SIG-M5 (cell line): ENCODE data around the gene MANF.

Experiments used
- DNase-seq: peaks from one replicate; lab custom pipeline; 2025; lab: John Stamatoyannopoulos, UW

The MANF gene

DNA sequence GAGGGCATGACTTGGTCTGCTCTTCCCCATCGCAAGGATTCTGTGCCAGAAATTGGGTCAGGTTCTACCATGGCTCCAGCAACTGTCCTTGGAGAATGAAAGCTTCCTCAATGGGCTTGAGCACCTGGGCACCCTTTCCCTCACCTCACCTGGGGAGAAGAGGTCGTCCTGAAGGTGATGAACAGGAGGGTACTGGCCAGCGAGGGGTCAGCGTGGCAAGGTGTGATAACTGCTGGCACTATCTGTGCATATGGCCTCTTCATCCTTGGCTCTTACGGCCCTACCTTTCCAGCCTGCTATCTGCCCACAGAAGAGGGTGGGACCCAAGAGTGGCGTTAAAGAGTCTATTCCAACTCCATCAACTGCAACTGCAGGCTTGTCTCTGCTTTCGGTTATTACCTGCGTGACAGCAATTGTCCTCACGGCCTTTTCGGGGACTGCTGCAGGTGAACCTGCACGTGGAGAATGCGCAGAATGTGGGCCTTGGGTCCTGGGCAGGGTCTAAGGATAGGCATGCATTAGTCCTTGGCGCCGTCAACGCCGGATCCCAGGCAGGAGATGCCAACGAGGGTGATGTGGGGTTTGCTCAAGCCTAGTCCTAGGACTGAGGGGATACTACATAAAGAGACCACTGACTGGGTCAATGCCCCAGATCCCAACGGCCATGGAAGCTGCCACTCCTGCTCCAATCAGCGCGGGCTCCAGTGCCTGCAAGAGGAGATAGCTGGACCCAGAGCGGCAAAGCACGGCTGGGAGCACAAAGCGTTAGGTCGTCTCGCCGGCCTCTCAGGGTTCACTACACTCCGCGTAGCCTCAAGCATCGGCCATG, 5.4 kb downstream of the MANF start:
- DNase-seq: no peak

DNA sequence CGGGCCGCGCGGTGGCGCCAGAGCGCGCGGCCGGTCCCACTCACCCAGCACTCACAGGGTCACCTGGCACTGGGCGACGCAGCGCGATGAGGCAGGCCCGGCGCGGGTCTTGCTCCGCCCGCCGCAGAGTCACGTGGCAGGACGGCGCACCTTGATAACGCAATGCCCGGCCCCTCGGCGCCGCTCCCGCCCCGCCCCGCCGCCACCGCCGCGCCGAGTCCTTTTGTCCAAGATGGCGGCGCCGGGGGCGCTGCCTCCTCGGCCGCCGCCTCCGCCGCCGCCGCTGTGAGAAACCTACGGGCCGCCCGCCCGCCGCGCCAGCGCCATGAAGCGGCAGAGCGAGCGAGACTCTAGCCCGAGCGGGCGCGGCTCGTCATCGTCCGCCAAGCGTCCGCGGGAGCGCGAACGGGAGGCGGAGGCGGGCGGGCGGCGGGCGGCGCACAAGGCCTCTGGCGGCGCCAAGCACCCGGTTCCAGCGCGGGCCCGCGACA, 6.0 kb downstream of the MANF start, which contains the start of gene RBM15B:
RBM15B (plus strand) TSS at position 211 of the 491 bp plus-strand sequence; CDS start at position 326, 115 bp downstream.
- peak; percentile 70 for DNase-seq

DNA sequence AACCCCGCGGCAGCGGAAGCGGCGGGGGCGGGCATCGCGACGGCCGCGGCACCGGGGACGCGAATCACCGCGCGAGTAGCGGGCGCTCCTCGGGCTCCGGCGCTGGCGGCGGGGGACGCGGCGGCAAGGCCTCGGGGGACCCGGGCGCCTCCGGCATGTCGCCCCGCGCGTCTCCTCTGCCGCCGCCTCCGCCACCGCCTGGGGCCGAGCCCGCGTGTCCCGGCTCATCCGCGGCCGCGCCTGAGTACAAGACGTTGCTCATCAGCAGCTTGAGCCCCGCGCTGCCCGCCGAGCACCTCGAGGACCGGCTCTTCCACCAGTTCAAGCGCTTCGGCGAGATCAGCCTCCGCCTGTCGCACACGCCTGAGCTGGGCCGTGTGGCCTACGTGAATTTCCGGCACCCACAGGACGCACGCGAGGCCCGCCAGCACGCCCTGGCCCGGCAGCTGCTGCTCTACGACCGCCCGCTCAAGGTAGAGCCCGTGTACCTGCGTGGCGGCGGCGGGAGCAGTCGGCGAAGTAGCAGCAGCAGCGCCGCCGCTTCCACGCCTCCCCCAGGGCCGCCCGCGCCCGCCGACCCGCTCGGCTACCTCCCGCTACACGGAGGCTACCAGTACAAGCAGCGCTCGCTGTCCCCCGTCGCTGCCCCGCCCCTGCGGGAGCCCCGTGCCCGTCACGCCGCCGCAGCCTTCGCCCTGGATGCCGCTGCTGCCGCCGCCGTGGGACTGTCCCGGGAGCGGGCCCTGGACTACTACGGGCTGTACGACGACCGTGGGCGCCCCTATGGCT, 6.7 kb downstream of the MANF start:
- DNase-seq: no peak

DNA sequence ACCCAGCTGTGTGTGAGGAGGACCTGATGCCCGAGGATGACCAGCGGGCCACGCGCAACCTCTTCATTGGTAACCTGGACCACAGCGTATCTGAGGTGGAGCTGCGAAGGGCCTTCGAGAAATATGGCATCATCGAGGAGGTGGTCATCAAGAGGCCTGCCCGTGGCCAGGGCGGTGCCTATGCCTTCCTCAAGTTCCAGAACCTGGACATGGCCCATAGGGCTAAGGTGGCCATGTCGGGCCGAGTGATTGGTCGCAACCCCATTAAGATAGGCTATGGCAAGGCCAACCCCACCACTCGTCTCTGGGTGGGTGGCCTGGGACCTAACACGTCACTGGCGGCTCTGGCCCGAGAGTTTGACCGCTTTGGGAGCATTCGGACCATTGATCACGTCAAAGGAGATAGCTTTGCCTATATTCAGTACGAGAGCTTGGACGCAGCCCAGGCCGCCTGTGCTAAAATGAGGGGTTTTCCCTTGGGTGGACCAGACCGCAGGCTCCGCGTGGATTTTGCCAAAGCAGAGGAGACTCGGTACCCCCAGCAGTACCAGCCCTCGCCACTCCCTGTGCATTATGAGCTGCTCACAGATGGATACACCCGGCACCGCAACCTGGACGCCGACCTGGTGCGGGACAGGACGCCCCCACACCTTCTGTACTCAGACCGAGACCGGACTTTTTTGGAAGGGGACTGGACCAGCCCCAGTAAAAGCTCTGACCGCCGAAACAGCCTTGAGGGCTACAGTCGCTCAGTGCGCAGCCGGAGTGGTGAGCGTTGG, 7.5 kb downstream of the MANF start:
- no peak for DNase-seq

DNA sequence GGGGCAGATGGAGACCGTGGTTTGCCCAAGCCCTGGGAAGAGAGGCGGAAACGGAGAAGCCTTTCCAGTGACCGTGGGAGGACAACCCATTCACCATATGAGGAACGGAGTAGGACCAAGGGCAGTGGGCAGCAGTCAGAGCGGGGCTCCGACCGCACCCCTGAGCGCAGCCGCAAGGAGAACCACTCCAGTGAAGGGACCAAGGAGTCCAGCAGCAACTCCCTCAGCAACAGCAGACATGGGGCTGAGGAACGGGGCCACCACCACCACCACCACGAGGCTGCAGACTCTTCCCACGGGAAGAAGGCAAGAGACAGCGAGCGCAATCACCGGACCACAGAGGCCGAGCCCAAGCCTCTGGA, 8.0 kb downstream of the MANF start:
- no peak for DNase-seq

DNA sequence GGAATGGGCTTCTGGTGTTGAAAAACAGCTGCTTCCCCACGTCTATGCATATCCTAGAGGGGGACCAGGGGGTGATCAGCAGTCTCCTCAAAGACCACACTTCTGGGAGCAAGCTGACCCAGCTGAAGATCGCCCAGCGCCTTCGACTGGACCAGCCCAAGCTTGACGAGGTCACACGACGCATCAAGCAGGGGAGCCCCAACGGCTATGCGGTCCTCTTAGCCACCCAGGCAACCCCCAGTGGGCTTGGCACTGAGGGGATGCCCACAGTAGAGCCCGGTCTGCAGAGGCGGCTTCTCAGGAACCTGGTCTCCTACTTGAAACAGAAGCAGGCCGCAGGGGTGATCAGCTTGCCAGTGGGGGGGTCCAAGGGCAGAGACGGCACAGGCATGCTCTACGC, 8.5 kb downstream of the MANF start:
- no peak for DNase-seq

DNA sequence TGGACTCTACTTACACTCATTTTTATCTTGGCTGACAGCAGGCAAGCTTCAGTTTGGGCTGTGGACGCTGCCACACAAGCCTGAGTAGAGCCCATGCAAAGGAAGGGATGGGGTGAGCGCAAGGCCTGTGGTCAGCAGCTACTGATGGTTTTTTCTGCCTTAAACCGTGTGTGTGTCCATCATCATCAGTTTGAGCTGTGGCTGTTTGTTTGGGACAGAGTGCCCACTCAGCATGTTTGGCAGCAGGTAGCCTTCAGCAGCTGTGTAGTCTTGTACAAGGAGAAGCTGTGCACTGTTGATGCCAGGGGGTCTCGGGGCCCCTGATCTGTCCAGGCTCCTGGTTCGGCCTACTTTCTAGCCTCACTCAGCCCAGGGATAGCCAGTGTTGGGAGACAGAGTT, 9.4 kb downstream of the MANF start:
- DNase-seq: no peak

DNA sequence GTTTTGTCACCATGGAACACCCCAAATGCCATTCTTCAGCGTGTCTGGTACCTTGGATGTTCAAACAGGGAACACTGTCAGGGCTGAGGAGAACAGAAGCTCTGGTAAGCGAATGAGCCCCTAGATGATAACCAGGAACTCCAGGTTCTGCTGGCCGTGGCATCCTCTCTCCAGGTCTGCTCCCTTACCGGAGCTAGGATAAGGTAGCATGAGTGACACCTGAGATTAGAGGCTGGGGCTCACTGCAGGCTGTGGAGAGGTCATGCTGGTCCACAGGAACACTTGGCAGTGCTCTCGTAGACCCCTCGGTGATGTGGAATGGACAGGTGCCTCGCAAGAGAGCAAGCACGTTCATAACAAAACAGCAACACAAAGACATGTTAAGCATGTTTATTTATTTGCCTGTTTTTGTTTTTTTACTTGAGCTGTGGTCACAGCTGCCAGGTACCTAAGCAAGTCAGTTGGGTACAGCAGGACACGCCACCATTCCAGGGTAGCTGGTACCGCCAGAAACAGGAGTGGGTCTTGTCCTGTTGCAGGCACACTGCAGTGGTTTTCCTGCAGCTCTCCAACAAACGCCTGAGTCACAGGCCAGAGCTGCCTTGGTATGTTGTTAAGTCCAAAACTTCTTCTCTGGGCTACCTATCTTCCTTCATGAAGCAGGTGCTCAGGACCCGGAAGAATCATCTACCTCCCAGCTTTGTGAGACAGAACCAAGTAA, 10.6 kb downstream of the MANF start:
- no peak for DNase-seq

DNA sequence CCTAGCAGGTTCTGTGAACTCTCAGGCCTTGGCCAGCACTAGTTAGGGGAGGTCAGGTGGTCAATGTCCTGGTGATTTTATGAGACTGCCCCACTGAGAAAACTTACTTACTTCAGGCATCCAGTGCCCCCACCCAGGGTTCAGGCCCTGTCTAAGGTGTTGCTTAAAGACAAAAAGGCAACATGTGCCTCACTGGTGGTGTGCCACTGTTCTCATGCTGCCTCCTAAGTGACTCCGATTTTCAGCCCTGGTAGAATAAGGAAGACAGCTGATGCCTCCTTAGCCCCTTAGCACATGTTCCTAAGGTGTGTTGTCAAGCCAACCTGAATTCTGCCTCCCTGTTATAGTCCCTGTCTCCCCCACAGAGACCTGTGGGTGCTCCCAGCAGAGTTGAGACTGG, 11.3 kb downstream of the MANF start:
- no peak for DNase-seq

DNA sequence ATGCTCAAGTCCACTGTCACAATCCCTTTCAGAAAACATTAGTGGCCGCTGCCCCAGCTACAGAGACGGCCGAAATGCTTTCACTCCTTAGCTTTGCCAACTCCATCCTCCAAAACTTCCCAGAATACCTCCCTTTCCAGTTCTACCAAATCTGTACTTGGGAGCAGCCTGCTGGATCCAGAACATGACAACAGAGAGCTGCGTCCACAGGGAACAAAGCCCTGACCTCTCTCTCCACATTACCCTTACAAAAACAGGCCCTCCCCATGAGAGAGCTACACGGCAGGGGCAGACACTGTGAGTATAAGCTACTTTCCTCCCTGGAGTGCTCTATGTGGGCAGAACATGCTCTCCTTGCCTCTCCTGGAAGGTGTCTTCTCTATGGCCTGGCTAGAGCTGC, 12.3 kb downstream of the MANF start:
- no peak for DNase-seq

DNA sequence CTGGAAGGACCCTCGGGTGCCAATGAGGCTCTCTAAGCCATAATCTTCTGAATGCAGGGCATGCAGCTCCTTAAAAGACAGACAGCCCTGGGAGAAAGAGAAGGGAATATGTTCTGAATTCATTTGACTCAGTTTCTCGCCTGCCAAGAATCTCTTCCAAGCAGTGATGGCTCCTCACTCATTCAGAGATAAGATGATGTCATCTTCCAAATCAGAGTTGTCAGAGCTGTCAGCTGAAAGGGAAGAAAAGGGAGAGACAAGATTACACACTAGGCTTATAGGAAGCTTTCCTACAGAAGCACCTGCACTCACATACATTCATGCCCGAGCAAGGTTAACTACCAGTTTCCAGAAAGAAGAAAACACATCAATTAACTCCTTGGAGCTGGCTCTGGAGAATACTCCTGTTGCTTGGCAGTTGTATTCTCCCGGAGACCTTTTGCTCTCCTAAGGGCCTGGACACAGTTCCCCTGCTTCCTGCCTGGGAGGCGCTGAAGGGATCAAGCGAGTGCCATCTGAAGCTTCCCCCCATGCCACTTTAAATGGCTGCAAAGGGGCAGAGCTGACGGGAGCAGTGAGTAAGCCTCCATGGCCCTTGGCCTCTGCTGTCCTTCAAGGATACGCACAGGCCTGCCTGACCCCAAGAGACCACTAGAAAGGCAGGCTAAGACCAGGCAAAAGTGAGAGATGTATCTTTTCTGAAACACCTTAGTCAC, 13.7 kb downstream of the MANF start:
- DNase-seq: no peak

DNA sequence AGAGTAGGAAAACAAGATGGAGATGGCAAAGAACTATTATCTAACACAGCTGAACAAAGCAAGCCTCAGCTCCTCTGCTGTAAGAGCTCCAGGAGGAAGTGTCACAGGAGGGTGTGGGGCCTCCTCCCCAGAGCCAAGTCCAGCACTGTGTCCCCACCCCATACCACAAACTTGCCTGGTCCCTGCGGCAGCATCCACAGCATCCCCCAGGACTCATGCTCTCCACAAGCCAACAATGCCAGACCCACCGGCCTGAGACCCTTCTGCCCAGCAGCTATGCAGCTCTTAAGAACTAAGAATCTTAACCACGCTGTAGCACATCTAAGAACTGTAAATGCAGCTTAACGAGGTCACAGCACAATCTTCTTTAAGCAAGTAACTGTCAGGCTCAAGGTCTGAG, 15.1 kb downstream of the MANF start:
- DNase-seq: no peak

DNA sequence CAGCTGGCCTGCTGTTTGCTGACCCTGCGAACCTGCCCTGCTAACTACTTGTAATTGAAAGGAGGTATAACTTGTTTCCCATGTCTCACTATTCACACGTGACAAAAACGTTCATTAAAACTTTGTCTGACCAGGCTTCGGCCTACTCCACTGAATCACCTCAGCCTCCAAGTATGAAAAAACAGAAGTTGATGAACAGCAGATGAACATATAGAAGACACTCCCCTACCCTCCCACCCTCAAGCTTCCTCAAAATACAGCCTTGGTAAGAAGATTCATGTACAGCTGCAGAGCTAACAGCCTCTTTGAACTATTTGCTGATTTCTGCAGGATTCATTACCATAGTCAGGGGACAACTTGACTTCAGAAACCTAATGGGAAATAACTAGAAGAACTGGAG, 16.6 kb downstream of the MANF start:
- peak; percentile 26 for DNase-seq

DNA sequence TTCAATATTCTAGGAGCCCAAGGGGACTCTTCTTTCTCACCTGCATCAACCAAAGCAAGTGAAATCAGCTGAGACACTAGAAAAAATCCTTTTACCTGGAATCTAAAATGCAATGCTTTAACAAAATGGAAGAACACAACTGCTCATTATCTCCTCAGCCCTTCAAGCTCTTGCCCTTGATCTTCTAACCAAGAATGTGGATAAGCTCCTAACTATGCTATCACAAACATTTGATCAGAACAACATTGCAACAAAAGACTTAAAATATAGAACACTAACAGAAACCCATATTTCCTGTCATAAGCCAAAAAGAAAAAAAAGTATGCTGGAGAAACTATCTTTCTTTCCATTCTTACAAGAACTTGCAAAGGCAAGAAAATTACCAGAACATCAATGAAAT, 18.6 kb downstream of the MANF start:
- no peak for DNase-seq

DNA sequence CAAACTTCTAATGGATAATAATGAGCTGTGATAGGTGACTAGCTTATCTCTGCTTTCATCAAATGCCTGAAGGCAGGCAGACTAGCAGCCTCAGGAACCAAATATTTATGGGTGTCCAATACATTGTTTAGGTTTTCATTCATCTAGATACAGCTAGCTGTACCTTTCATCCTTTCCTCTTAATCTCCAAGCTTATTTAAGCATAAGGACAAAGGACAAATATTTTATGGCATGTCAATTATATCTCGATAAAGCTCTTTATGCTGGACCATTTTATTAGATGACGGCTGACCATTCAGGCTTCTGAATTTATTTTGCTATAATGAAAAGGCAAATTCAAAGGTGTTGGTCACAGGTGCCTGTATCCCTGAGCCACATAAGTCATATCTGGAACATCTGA, 22.9 kb downstream of the MANF start:
- no peak for DNase-seq

DNA sequence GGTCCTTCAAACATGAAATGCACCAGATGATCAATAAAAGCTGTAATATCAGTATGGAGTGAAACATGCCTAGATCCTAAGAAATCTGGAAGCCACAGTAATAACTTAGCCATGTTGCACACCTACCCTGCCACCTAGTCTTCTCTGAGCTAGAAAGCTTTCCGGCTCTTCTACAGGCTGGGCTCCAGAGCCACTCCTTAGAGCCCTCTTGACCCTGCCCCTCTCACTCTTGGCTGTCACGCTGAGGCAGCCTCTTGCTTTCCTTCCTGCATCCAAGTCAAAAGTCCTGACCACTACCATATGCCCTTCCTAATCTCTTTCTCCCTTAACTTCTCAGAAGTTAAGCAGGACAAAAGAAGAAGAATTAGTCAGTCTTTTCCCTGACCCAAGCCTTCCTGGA, 23.7 kb downstream of the MANF start:
- no peak for DNase-seq

DNA sequence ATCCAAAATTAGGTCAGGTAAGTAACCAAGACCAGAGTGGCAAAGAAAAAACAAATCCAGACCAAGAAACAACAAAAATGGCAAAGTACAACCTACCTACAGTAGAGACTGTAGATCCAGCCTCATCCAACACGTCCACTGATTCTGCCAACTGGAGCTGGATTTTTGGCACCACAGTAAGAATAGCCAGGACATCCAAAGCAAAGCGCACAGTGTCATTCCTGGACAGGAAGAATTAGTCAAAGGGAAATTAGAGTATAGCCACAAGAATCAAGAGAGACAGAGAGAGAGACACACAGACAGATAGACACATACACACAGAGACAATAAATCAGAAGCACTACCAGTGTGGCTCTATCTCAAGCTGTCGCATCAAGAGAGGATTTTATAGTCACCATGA, 37.1 kb downstream of the MANF start:
- DNase-seq: no peak

DNA sequence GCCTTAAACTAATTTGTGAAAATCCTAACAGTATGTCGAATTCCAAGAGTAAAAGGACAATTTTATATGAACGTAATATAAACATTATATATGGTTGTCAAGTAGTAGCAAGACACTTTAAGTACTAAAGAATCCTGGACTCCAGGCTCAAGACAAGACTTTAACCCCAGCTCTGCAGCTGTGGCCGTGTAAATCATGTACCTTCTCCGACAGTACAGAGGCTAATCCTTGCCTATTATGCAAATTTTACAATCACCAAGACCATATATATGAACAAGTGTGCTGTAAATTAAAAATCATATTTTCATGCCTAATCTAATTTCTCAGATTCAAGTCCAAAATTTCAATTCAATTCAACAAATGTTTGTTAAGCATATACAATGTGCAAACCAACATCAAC, 41.8 kb downstream of the MANF start:
- no peak for DNase-seq

DNA sequence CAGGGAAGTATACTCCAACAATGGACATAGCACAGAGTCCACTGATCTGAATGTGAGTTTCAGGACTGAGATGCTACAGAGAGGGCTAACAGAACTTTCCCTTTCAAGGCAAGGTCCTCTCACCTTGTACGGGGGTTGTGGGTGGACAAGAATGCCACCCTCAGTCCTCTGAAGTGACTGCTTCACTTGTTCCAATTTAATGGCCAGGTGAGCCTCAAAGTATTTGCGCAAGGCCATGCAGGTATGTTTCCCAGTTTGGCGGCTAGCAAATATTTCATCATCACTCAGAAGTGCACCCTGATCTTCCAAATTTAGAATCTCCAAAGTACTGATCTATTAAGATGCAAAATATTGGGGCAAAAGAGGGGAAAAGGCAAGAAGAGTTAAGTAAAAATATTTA, 44.0 kb downstream of the MANF start:
- DNase-seq: no peak

DNA sequence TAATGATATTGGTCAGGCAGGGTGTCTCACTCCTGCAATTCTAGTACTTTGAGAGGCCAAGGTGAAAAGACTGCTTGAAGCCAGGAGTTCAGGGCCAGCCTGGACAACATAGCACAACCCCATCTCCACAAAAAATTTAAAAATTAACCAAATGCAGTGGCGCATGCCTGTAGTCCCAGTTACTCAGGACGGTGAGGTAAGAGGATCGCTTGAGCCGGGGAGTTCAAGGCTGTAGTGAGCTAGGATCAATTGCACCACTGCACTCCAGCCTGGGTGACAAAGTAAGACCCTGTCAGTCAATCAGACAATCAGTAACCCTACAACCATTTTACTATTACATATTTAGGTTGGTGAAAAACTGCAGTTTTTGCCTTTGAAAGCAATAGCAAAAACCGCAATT, 49.0 kb downstream of the MANF start:
- no peak for DNase-seq

DNA sequence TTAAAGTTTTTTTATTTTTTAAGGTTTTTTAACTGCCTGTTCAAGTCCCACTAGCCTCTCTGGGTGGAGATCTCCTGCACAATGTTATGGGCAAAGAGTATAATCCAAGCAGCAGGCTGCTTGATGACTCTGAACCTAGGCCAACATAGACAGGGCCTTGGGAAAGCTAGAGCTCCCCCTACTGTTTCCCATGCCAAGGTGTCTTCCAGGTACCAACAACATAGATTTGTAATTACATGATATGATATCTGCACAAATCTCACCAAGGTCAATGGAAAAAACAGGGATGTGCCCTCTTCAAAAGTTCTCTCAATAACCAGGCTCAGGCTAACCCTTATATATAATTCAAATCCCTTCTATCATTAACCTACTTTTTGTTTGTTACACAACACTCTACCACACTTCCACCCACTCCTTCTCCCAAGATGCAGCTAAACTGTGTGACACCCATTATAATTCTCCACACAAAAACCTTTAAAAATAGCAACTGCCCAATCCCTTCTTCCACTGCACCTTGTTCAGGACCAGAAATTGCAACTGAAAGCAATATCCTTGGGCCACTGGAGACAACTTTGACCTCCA, 49.7 kb downstream of the MANF start:
- no peak for DNase-seq
